GM12878 (cell line): ENCODE data around the gene PLXNA4. TPM values are rescaled to one million over a fixed set of nuclear protein-coding genes. Genes with fewer than 3 reads are reported as not detected.

Experiments
- ATAC-seq: fragments of 200-7000 bp; cut with Tn5 transposase; 3 replicates; pipeline ENCODE4 v1.9.1; 2020; ENCODE audit warnings: mild to moderate bottlenecking, moderate library complexity
- BruUV-seq: library from RNA; stranded (reverse); fragments of 400-500 nt; replicated peaks from 2 replicates; lab custom pipeline; 2021; lab: Mats Ljungman, UMichigan
- CTCF ChIA-PET: fragments of 300-600 bp; sonication (Branson Sonifier 250); formaldehyde crosslinking; extraction: SDS; loops from one replicate; lab custom pipeline; 2021; ENCODE audit warnings: inconsistent platforms; lab: Yijun Ruan, JAX
- POLR2A ChIA-PET: fragments of 350-600 bp; formaldehyde crosslinking; extraction: SDS; loops from one replicate; lab custom pipeline; 2021; ENCODE audit warnings: inconsistent platforms; lab: Charles Lee
- RAD21 ChIA-PET: fragments of 300-600 bp; sonication (Branson Sonifier 250); formaldehyde crosslinking; loops from one replicate; lab custom pipeline; 2023; ENCODE audit warnings: antibody characterized with exemption; ENCODE audit not compliant: unreplicated experiment; lab: Charles Lee
- SMC1A ChIA-PET: fragments of 300-600 bp; sonication (Branson Sonifier 250); formaldehyde crosslinking; loops from one replicate; lab custom pipeline; 2023; ENCODE audit not compliant: unreplicated experiment, uncharacterized antibody; lab: Charles Lee
- DNase-seq: peaks from one replicate; pipeline ENCODE4 v3.0.0-alpha.2; 2011; ENCODE audit warnings: low read depth, low spot score
- FAIRE-seq: peaks from 3 replicates; lab custom pipeline; 2011; peaks lifted over from hg19 to GRCh38; lab: Jason Lieb, UNC
- H2AFZ ChIP-seq: 2 replicates; pipeline ENCODE4 v1.6.0; 2011; ENCODE audit warnings: low read depth, low read length, control low read depth; ENCODE audit not compliant: control insufficient read depth
- H3K27ac ChIP-seq: 2 replicates; pipeline ENCODE4 v1.5.1; 2011; ENCODE audit warnings: control low read depth; ENCODE audit not compliant: control insufficient read depth, insufficient read depth
- H3K27me3 ChIP-seq, 2 experiments: replicated peaks in 1 of 2; 2 replicates each; pipeline versions ENCODE4 v1.6.0 to v1.6.1; 2011; ENCODE audit warnings: low read length in 1 of 2; ENCODE audit not compliant: control insufficient read depth in 2 of 2, insufficient read depth in 2 of 2
- H3K36me3 ChIP-seq, 2 experiments: 2 replicates each; pipeline ENCODE4 v1.5.1; 2011; ENCODE audit warnings: low read length in 1 of 2; ENCODE audit not compliant: control insufficient read depth in 2 of 2, insufficient read depth in 2 of 2
- H3K4me1 ChIP-seq: 2 replicates; pipeline ENCODE4 v1.6.1; 2011; ENCODE audit warnings: mild to moderate bottlenecking, low read length, moderate library complexity, mixed read lengths; ENCODE audit not compliant: control insufficient read depth, insufficient read depth
- H3K4me2 ChIP-seq: 2 replicates; pipeline ENCODE4 v1.6.0; 2011; ENCODE audit warnings: control low read depth; ENCODE audit not compliant: control insufficient read depth, insufficient read depth
- H3K4me3 ChIP-seq: fragments of 200-600 bp; sonication (generic); 2 replicates; pipeline ENCODE4 v1.5.1; 2016
- H3K79me2 ChIP-seq: 2 replicates; pipeline ENCODE4 v1.6.0; 2011; ENCODE audit warnings: low read length; ENCODE audit not compliant: control insufficient read depth, insufficient read depth
- H3K9ac ChIP-seq: 2 replicates; pipeline ENCODE4 v1.8.0; 2011; ENCODE audit warnings: low read length, control low read depth, mixed read lengths; ENCODE audit not compliant: control insufficient read depth, insufficient read depth
- H3K9me3 ChIP-seq: replicated peaks from 3 replicates; pipeline ENCODE4 v1.5.1; 2011; ENCODE audit warnings: mild to moderate bottlenecking, low read length; ENCODE audit not compliant: control insufficient read depth, insufficient read depth
- H4K20me1 ChIP-seq: 2 replicates; pipeline ENCODE4 v1.6.0; 2011; ENCODE audit not compliant: control insufficient read depth, insufficient read depth
- ATF2 ChIP-seq: IDR thresholded peaks from 2 replicates; pipeline ENCODE4 v1.6.1; 2012; ENCODE audit warnings: low read length, inconsistent platforms
- BACH1 ChIP-seq: fragments of 450-650 bp; IDR thresholded peaks from 2 replicates; pipeline ENCODE4 v1.6.1; 2017; ENCODE audit warnings: mild to moderate bottlenecking, borderline replicate concordance
- BCL11A ChIP-seq: IDR thresholded peaks from 2 replicates; pipeline ENCODE4 v1.6.1; 2011; ENCODE audit warnings: low read depth, low read length
- CREB1 ChIP-seq: IDR thresholded peaks from 2 replicates; pipeline ENCODE4 v1.6.1; 2012; ENCODE audit warnings: low read depth, mild to moderate bottlenecking, inconsistent platforms
- FOXM1 ChIP-seq: IDR thresholded peaks from 2 replicates; pipeline ENCODE4 v1.6.1; 2012; ENCODE audit warnings: low read depth, mild to moderate bottlenecking, inconsistent platforms, low read length, moderate library complexity
- MTA3 ChIP-seq: IDR thresholded peaks from 2 replicates; pipeline ENCODE4 v1.6.1; 2012; ENCODE audit warnings: low read length, inconsistent platforms, borderline replicate concordance
- PML ChIP-seq: IDR thresholded peaks from 2 replicates; pipeline ENCODE4 v1.6.1; 2012; ENCODE audit warnings: low read length, inconsistent platforms
- SIX5 ChIP-seq: IDR thresholded peaks from 2 replicates; pipeline ENCODE4 v1.6.1; 2011; ENCODE audit warnings: mild to moderate bottlenecking, low read depth, low read length, moderate library complexity; ENCODE audit not compliant: severe bottlenecking
- SMAD5 ChIP-seq: IDR thresholded peaks from 2 replicates; pipeline ENCODE4 v1.6.1; 2016; ENCODE audit warnings: antibody characterized with exemption, low read depth
- STAT3 ChIP-seq: IDR thresholded peaks from 2 replicates; pipeline ENCODE4 v1.6.1; 2011; ENCODE audit warnings: low read depth, low read length, improper control_type of control experiment
- USF1 ChIP-seq: IDR thresholded peaks from 2 replicates; pipeline ENCODE4 v1.6.1; 2011; ENCODE audit warnings: borderline replicate concordance, low read depth, mild to moderate bottlenecking, moderate library complexity, mixed read lengths, low read length; ENCODE audit not compliant: insufficient read depth; ENCODE audit errors: extremely low read length
- YY1 ChIP-seq: IDR thresholded peaks from 2 replicates; pipeline ENCODE4 v1.6.1; 2011; ENCODE audit warnings: low read depth, mild to moderate bottlenecking, low read length
- ZBTB4 ChIP-seq: fragments of 450-650 bp; formaldehyde crosslinking; IDR thresholded peaks from 2 replicates; pipeline ENCODE4 v1.4.0; 2022; ENCODE audit warnings: mild to moderate bottlenecking, moderate library complexity
- ZNF217 ChIP-seq: fragments of 450-650 bp; IDR thresholded peaks from 2 replicates; pipeline ENCODE4 v1.6.1; 2017; ENCODE audit warnings: antibody characterized with exemption, mild to moderate bottlenecking
- WGBS: methylation state at CpG from one replicate; pipeline ENCODE4 v1.1.6; 2016; ENCODE audit warnings: low lambda C conversion rate; ENCODE audit not compliant: insufficient replicate concordance, insufficient coverage; ENCODE audit errors: missing lambda C conversion rate; 5-methylcytosine and 5-hydroxymethylcytosine counted together
- in situ Hi-C: fragments of 300-500 bp; cut with MboI; formaldehyde crosslinking; loops from 9 replicates; pipeline ENCODE4 v1.14.3; 2018; ENCODE audit warnings: mixed read lengths
- intact Hi-C: fragments of 100-400 bp; cut with micrococcal nuclease; formaldehyde crosslinking; loops from one replicate; pipeline ENCODE4 v1.14.2; 2022; ENCODE audit not compliant: unreplicated experiment
- polyA plus RNA-seq, 11 experiments: library from polyadenylated mRNA; depleted of rRNA in 4 of 11; unstranded in 6 of 11; stranded (reverse) in 5 of 11; fragments of >200 nt; fragmentation: Nextera tagmentation in 4 of 11; fragmentation: Illumina TruSeq in 1 of 11; extraction: Ambion mirVana in 4 of 11; extraction: Trizol in 1 of 11; gene quantifications; 1 replicate in 1 of 11; 2 replicates in 10 of 11; pipeline versions ENCODE4 v1.2.1 to v1.2.3, GENCODE V29; 2011 to 2016; ENCODE audit warnings: inconsistent platforms in 2 of 11, missing spikeins in 2 of 11, low read depth in 1 of 11
- total RNA-seq, 4 experiments: library from RNA; depleted of rRNA in 3 of 4; stranded (reverse); fragments of >200 nt in 3 of 4; fragmentation: Illumina TruSeq in 1 of 4; extraction: Trizol in 1 of 4; gene quantifications; 2 replicates each; pipeline versions ENCODE4 v1.2.1 to v1.2.3, GENCODE V29; 2013 to 2021
- TF ChIP-seq, protein P1 (sequence below): fragments of 150-350 bp; IDR thresholded peaks from 2 replicates; pipeline ENCODE4 v1.6.1; 2014; ENCODE audit warnings: mild to moderate bottlenecking, low read depth, low read length

Gene PLXNA4
- total and polyA plus RNA-seq, 10 of the 15 experiments (the other 5 are each of a cell fraction or from before 2014, with no cell fraction given), result 0.03 TPM; not detected in 9

GRCh38 chr7:132179080-132179430 lies 397.2 kb downstream of the PLXNA4 start:
- no TSS peak for BruUV-seq
- WGBS, result 51% methylated on average over 6 of the region's 10 CpGs
- ATAC-seq, result no peak
- Histone ChIP-seq H4K20me1 (no peaks in the 10 kb centered on the region), H3K9ac (no peak overlapping the region), H3K9me3 (no peaks in the 10 kb centered on the region), H3K36me3 (no peaks in the 10 kb centered on the region), H3K4me3 (no peak overlapping the region), H2AFZ (no peak overlapping the region), H3K4me2 (no peak overlapping the region), H3K27me3 (no peaks in the 10 kb centered on the region), H3K79me2 (no peaks in the 10 kb centered on the region), H3K27ac (no peak overlapping the region), H3K4me1 (no peaks in the 10 kb centered on the region)
- intact Hi-C loops (no loop called here), in situ Hi-C loops (no loop called here)
- RAD21 ChIA-PET, result no interaction called here
- CTCF ChIA-PET, result no interaction called here
- no peak for DNase-seq
- SMC1A ChIA-PET, result no interaction called here
- TF ChIP-seq CREB1 (no peak), STAT3 (no peak), SIX5 (no peak), BCL11A (no peak), FOXM1 (no peak), ZNF217 (no peak), ATF2 (no peak), YY1 (no peak), BACH1 (no peak), SMAD5 (no peak), ZBTB4 (CRISPR knock-in tag) (no peak), MTA3 (no peak), PML (no peak), USF1 (no peak)
- TF ChIP-seq, protein P1, sequence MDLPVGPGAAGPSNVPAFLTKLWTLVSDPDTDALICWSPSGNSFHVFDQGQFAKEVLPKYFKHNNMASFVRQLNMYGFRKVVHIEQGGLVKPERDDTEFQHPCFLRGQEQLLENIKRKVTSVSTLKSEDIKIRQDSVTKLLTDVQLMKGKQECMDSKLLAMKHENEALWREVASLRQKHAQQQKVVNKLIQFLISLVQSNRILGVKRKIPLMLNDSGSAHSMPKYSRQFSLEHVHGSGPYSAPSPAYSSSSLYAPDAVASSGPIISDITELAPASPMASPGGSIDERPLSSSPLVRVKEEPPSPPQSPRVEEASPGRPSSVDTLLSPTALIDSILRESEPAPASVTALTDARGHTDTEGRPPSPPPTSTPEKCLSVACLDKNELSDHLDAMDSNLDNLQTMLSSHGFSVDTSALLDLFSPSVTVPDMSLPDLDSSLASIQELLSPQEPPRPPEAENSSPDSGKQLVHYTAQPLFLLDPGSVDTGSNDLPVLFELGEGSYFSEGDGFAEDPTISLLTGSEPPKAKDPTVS, result no peak
- no peak for FAIRE-seq
- POLR2A ChIA-PET, result no interaction called here
